ENCODE data around the gene SASH1. TPM values are rescaled to one million over a fixed set of nuclear protein-coding genes. Genes with fewer than 3 reads are reported as not detected.

The SASH1 gene
- total and polyA plus RNA-seq, 2 experiments from 2014 or later, result 7.5 to 7.8 TPM

- H2AFZ ChIP-seq, result no peak overlapping the region
These were observed 215.2 kb downstream of the SASH1 start for GRCh38 chr6:148557796-148558321.

DNA sequence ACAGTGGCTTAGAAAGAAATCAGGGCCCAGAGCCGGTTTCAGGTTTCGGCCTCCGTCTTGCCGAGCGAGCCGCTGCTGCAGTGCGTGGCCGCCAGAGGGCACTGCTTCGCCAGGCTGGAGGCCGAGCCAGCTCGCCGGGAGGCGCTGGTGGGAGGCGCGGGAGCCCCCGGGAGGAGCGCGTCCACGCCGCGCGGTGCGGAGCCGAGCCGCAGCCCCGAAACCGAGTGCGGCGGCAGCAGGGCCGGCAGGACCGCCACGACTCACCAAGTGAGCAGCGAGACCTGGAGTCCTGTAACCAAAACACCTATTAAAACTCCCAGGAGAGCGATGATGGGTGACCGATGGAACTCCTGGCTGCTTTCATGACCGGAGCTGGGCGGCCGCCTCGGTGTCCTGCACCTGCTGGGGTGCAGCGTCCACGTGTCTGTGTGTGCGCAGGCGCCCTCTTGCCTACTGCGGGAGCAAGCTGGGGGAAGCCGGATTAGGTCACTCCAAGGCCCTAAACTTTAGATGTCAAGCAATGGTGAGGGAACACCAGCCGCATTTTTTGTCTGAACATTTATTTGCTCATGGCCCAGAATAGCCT, 217.3 kb downstream of the SASH1 start:
- peak; percentile 95 for TF ChIP-seq CTCF (IDR thresholded peaks at IDR 0.05; ENCODE audit: poor library complexity)
- TF ChIP-seq EZH2 (IDR thresholded peaks at IDR 0.05; ENCODE audit: borderline replicate concordance), result no peak
- no peak for TF ChIP-seq EZH2phosphoT487 (IDR thresholded peaks at IDR 0.05; ENCODE audit: low read depth, severe bottlenecking, unreplicated experiment)
- H2AFZ ChIP-seq, result peak overlapping the region; percentile 64

More at GRCh38 chr6:148557796-148558321, 215.2 kb downstream of the SASH1 start:
- WGBS (ENCODE audit: low lambda C conversion rate, missing lambda C conversion rate), result 84% methylated on average over 7 of the region's 7 CpGs
- Histone ChIP-seq H3K36me3 (replicated peaks; ENCODE audit: insufficient read depth, low read depth) (no peaks in the 10 kb centered on the region), H3K9me2 (replicated peaks; ENCODE audit: insufficient read depth) (no peaks in the 10 kb centered on the region), H3K79me2 (no peaks in the 10 kb centered on the region), H3K4me3 (no peak overlapping the region), H3K27me3 (no peaks in the 10 kb centered on the region), H3K27ac (no peak overlapping the region), H3K4me2 (no peak overlapping the region), H4K20me1 (ENCODE audit: insufficient read depth, poor library complexity, severe bottlenecking) (no peaks in the 10 kb centered on the region), H3K4me1 (ENCODE audit: insufficient read depth) (no peaks in the 10 kb centered on the region), H3K9me3 (ENCODE audit: low read depth) (no peaks in the 10 kb centered on the region)
- TF ChIP-seq EZH2 (IDR thresholded peaks at IDR 0.05; ENCODE audit: borderline replicate concordance) (no peak), EZH2phosphoT487 (IDR thresholded peaks at IDR 0.05; ENCODE audit: low read depth, severe bottlenecking, unreplicated experiment) (no peak), CTCF (IDR thresholded peaks at IDR 0.05; ENCODE audit: poor library complexity) (no peak)
- no peak for DNase-seq (ENCODE audit: low spot score)

DNA sequence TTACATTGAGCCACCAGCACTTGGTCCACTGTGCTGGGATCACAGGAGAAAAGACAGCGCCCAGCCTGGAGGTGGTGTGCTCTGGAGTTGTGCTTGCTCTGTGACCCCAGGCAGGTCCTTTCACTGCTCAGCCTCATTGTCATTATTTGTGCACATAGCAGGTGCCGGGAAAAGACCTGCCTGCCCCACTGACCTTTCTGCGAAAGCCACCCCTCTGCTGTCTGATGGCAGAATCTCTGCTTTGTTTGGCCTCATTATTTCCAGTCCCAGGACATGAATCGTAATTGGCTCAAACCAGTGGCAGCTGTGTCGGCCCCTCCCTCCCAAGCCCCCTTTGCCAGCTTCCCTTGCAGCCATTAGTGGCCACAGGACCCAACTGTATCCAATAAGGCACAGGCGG, 219.0 kb downstream of the SASH1 start:
- Histone ChIP-seq H3K9me2 (replicated peaks; ENCODE audit: insufficient read depth) (no peaks in the 10 kb centered on the region), H3K36me3 (replicated peaks; ENCODE audit: insufficient read depth, low read depth) (no peaks in the 10 kb centered on the region), H2AFZ (no peak overlapping the region), H4K20me1 (ENCODE audit: insufficient read depth, poor library complexity, severe bottlenecking) (no peaks in the 10 kb centered on the region), H3K27me3 (no peaks in the 10 kb centered on the region), H3K27ac (no peak overlapping the region), H3K4me1 (ENCODE audit: insufficient read depth) (no peaks in the 10 kb centered on the region), H3K4me3 (no peak overlapping the region), H3K79me2 (no peaks in the 10 kb centered on the region), H3K4me2 (no peak overlapping the region), H3K9me3 (ENCODE audit: low read depth) (no peaks in the 10 kb centered on the region)
- 84% methylated on average over 6 of the region's 6 CpGs for WGBS (ENCODE audit: low lambda C conversion rate, missing lambda C conversion rate)
- no peak for TF ChIP-seq CTCF (IDR thresholded peaks at IDR 0.05; ENCODE audit: poor library complexity)
- TF ChIP-seq EZH2phosphoT487 (IDR thresholded peaks at IDR 0.05; ENCODE audit: low read depth, severe bottlenecking, unreplicated experiment), result no peak
- TF ChIP-seq EZH2 (IDR thresholded peaks at IDR 0.05; ENCODE audit: borderline replicate concordance), result no peak
- no peak for DNase-seq (ENCODE audit: low spot score)

More for the DNA sequence above, 217.3 kb downstream of the SASH1 start:
- H3K4me2 ChIP-seq, result peak overlapping the region; percentile 94
- peak; percentile 89 for DNase-seq (ENCODE audit: low spot score)
- H3K4me1 ChIP-seq (ENCODE audit: insufficient read depth), result no peaks in the 10 kb centered on the region
- H3K79me2 ChIP-seq, result no peaks in the 10 kb centered on the region
- no peaks in the 10 kb centered on the region for H3K9me3 ChIP-seq (ENCODE audit: low read depth)
- WGBS (ENCODE audit: low lambda C conversion rate, missing lambda C conversion rate), result 6% methylated on average over 46 of the region's 46 CpGs
- H3K36me3 ChIP-seq (replicated peaks; ENCODE audit: insufficient read depth, low read depth), result no peaks in the 10 kb centered on the region
- H3K27me3 ChIP-seq, result no peaks in the 10 kb centered on the region
- no peaks in the 10 kb centered on the region for H3K9me2 ChIP-seq (replicated peaks; ENCODE audit: insufficient read depth)
- peak overlapping the region; percentile 40 for H3K4me3 ChIP-seq
- H3K27ac ChIP-seq, result no peak overlapping the region
- H4K20me1 ChIP-seq (ENCODE audit: insufficient read depth, poor library complexity, severe bottlenecking), result no peaks in the 10 kb centered on the region
